Glutamatergic neuron (in vitro differentiated cells): ENCODE data around the gene SAMD14. TPM values are rescaled to one million over a fixed set of nuclear protein-coding genes. Genes with fewer than 3 reads are reported as not detected.

Experiments
- DNase-seq: peaks from one replicate; pipeline ENCODE4 v3.0.0; 2022
- H3K27ac Mint-ChIP-seq: one replicate; pipeline ENCODE4 v1.8.0; 2020; ENCODE audit warnings: mild to moderate bottlenecking, mixed read lengths, inconsistent platforms; ENCODE audit not compliant: unreplicated experiment
- H3K27me3 Mint-ChIP-seq: one replicate; pipeline ENCODE4 v1.8.0; 2020; ENCODE audit warnings: mild to moderate bottlenecking, moderate library complexity, mixed read lengths, inconsistent platforms; ENCODE audit not compliant: unreplicated experiment
- H3K36me3 Mint-ChIP-seq: one replicate; pipeline ENCODE4 v1.8.0; 2020; ENCODE audit warnings: mild to moderate bottlenecking, mixed read lengths, inconsistent platforms; ENCODE audit not compliant: unreplicated experiment
- H3K4me1 Mint-ChIP-seq: one replicate; pipeline ENCODE4 v1.8.0; 2020; ENCODE audit warnings: mild to moderate bottlenecking, low read depth, mixed read lengths, inconsistent platforms; ENCODE audit not compliant: unreplicated experiment
- H3K4me3 Mint-ChIP-seq: one replicate; pipeline ENCODE4 v1.8.0; 2020; ENCODE audit warnings: mild to moderate bottlenecking, mixed read lengths, inconsistent platforms; ENCODE audit not compliant: unreplicated experiment
- H3K9me3 Mint-ChIP-seq: one replicate; pipeline ENCODE4 v1.8.0; 2020; ENCODE audit warnings: mild to moderate bottlenecking, moderate library complexity, mixed read lengths, inconsistent platforms; ENCODE audit not compliant: unreplicated experiment
- total RNA-seq: library from RNA; stranded (reverse); fragmentation: NEBNext Ultra II Directional; extraction: Animal tissue kit (Norgen Biotek cat#: 25700); gene quantifications from one replicate; pipeline ENCODE4 v1.2.1, GENCODE V29; 2021; ENCODE audit not compliant: unreplicated experiment
- TF ChIP-seq, protein P1 (sequence below): fragments of 200-600 bp; sonication (generic); IDR thresholded peaks from one replicate; pipeline ENCODE4 v1.5.0; 2021; ENCODE audit not compliant: partially characterized antibody, unreplicated experiment

SAMD14 gene
- total RNA-seq, 1 donor from 2014 or later: 95.0 TPM

GRCh38 chr17:50072925-50073324, 57.0 kb downstream of the SAMD14 start:
- Mint-ChIP-seq H3K4me1 (peaks cover 9% of the 10 kb centered on the region), H3K9me3 (peaks cover 8% of the 10 kb centered on the region), H3K4me3 (no peak overlapping the region), H3K27me3 (peaks cover 17% of the 10 kb centered on the region), H3K36me3 (no peaks in the 10 kb centered on the region), H3K27ac (no peak overlapping the region)
- TF ChIP-seq, protein P1, sequence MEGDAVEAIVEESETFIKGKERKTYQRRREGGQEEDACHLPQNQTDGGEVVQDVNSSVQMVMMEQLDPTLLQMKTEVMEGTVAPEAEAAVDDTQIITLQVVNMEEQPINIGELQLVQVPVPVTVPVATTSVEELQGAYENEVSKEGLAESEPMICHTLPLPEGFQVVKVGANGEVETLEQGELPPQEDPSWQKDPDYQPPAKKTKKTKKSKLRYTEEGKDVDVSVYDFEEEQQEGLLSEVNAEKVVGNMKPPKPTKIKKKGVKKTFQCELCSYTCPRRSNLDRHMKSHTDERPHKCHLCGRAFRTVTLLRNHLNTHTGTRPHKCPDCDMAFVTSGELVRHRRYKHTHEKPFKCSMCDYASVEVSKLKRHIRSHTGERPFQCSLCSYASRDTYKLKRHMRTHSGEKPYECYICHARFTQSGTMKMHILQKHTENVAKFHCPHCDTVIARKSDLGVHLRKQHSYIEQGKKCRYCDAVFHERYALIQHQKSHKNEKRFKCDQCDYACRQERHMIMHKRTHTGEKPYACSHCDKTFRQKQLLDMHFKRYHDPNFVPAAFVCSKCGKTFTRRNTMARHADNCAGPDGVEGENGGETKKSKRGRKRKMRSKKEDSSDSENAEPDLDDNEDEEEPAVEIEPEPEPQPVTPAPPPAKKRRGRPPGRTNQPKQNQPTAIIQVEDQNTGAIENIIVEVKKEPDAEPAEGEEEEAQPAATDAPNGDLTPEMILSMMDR: no peak
- DNase-seq: no peak

- Mint-ChIP-seq H3K27ac (no peak overlapping the region), H3K27me3 (peaks cover 12% of the 10 kb centered on the region), H3K4me3 (no peak overlapping the region), H3K4me1 (peaks cover 1% of the 10 kb centered on the region), H3K9me3 (peaks cover 7% of the 10 kb centered on the region), H3K36me3 (no peaks in the 10 kb centered on the region)
- no peak for DNase-seq
- TF ChIP-seq, protein P1: no peak
These were observed 57.8 kb downstream of the SAMD14 start for GRCh38 chr17:50072130-50072529.

DNA sequence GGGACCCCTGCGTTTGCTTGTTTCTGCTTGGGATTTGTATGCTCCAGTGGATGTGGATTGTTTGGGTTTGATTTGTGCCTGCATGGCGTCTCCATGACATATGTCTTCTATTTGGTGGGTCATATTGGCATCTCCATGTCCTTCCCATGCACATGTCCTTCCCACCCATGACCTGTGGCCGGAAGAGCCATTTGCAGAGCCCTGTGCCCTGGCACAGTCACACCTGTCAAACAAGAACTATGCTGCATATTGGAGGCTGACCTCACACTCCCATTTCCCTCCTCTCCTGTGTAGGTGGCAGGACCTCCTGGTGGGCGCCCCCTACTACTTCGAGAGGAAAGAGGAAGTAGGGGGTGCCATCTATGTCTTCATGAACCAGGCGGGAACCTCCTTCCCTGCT, 58.3 kb downstream of the SAMD14 start:
- Mint-ChIP-seq H3K27me3 (peaks cover 11% of the 10 kb centered on the region), H3K4me1 (no peaks in the 10 kb centered on the region), H3K4me3 (no peak overlapping the region), H3K36me3 (no peaks in the 10 kb centered on the region), H3K27ac (no peak overlapping the region), H3K9me3 (peaks cover 7% of the 10 kb centered on the region)
- no peak for DNase-seq
- TF ChIP-seq, protein P1: no peak

GRCh38 chr17:50070908-50071680, 58.9 kb downstream of the SAMD14 start:
- H3K4me3 Mint-ChIP-seq: no peak overlapping the region

DNA sequence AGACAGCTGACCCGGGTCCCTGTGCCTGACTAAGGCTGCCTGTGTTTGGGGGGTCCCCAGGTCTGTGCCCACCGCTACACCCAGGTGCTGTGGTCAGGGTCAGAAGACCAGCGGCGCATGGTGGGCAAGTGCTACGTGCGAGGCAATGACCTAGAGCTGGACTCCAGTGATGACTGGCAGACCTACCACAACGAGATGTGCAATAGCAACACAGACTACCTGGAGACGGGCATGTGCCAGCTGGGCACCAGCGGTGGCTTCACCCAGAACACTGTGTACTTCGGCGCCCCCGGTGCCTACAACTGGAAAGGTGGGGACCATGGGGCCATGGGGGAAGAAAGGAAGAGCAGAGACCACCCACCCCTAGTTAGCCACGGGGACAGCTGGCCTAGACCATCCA, 62.0 kb downstream of the SAMD14 start:
- Mint-ChIP-seq H3K27me3 (peaks cover 5% of the 10 kb centered on the region), H3K9me3 (peaks cover 4% of the 10 kb centered on the region), H3K36me3 (no peaks in the 10 kb centered on the region), H3K4me1 (peaks cover 2% of the 10 kb centered on the region), H3K27ac (no peak overlapping the region), H3K4me3 (no peak overlapping the region)
- DNase-seq: no peak
- TF ChIP-seq, protein P1: no peak

More at GRCh38 chr17:50070908-50071680, 58.9 kb downstream of the SAMD14 start:
- DNase-seq: no peak
- H3K27ac Mint-ChIP-seq: no peak overlapping the region
- H3K4me1 Mint-ChIP-seq: no peaks in the 10 kb centered on the region
- H3K9me3 Mint-ChIP-seq: peaks cover 7% of the 10 kb centered on the region
- H3K27me3 Mint-ChIP-seq: peaks cover 11% of the 10 kb centered on the region
- no peaks in the 10 kb centered on the region for H3K36me3 Mint-ChIP-seq
- TF ChIP-seq, protein P1: no peak
